ENCODE data around the gene ARCN1. TPM values are rescaled to one million over a fixed set of nuclear protein-coding genes. Genes with fewer than 3 reads are reported as not detected.

The ARCN1 gene
- total RNA-seq, 1 experiment from 2014 or later: 330 TPM

- peaks cover 15% of the 10 kb centered on the region for H3K36me3 Mint-ChIP-seq (ENCODE audit: insufficient read depth, unreplicated experiment)
- peaks cover 37% of the 10 kb centered on the region for H3K4me1 Mint-ChIP-seq (ENCODE audit: low read depth, unreplicated experiment)
- peak overlapping the region; percentile 93 for H3K27ac Mint-ChIP-seq (ENCODE audit: unreplicated experiment)
- CTCF ChIA-PET: interaction anchor here (0.7 to 3.2 kb wide), 15 partner anchors 8 to 504 kb away, joined by 3 to 29 read pairs (median 5); partner anchors contain the start of genes ARCN1, DDX6 and PHLDB1
- H3K27me3 Mint-ChIP-seq (ENCODE audit: insufficient read depth, unreplicated experiment): no peaks in the 10 kb centered on the region
- peaks cover 49% of the 10 kb centered on the region for H3K4me1 ChIP-seq
- H3K9me3 ChIP-seq: no peaks in the 10 kb centered on the region
- no peaks in the 10 kb centered on the region for H3K9me3 Mint-ChIP-seq (ENCODE audit: unreplicated experiment)
- POLR2A ChIA-PET: interaction anchor here (0.5 to 2.2 kb wide), 10 partner anchors 9 to 780 kb away, joined by 3 to 13 read pairs (median 4); partner anchors contain the start of genes ARCN1 and PHLDB1
- peak; percentile 96 to 97 for DNase-seq
- peak overlapping the region; percentile 87 for H3K4me3 Mint-ChIP-seq (ENCODE audit: unreplicated experiment)
- H3K36me3 ChIP-seq (ENCODE audit: control insufficient read depth, insufficient read depth, low read length): 0 out of 2 replicates have a peak, but pooled peaks cover 2% of the 10 kb centered on the region
- peak overlapping the region; percentile 63 for H3K4me3 ChIP-seq (ENCODE audit: low read depth, low read length)
- intact Hi-C loops (cut with micrococcal nuclease; ENCODE audit: unreplicated experiment): loop anchor here (1.0 to 5.0 kb wide), 4 partner anchors 14 to 291 kb away; partner anchors contain the start of gene PHLDB1
- no peak for TF ChIP-seq CTCF (IDR thresholded peaks at IDR 0.05; ENCODE audit: insufficient read depth in 1 of 2, low read depth in 1 of 2, low read length in 1 of 2, severe bottlenecking in 1 of 2, unreplicated experiment in 1 of 2)
- BruUV-seq (replicated peaks): no TSS peak
- no peaks in the 10 kb centered on the region for H3K27me3 ChIP-seq (replicated peaks; ENCODE audit: control insufficient read depth, insufficient read depth, low read length)
These were observed 49.0 kb downstream of the ARCN1 start for GRCh38 chr11:118621071-118621783.

GRCh38 chr11:118621784-118622375, 49.7 kb downstream of the ARCN1 start:
- intact Hi-C loops (cut with micrococcal nuclease; ENCODE audit: unreplicated experiment): loop anchor here (1.0 to 5.0 kb wide), 4 partner anchors 13 to 290 kb away; partner anchors contain the start of gene PHLDB1
- ChIA-PET POLR2A (interaction anchor here (0.6 to 2.2 kb wide), 5 partner anchors 10 to 376 kb away, joined by 3 to 13 read pairs (median 7); partner anchors contain the start of gene PHLDB1), CTCF (interaction anchor here (1.3 to 3.2 kb wide), 8 partner anchors 12 to 169 kb away, joined by 4 to 29 read pairs (median 14); partner anchors contain the start of genes ARCN1, DDX6 and PHLDB1)
- TSS peak; percentile 47 for BruUV-seq (replicated peaks)
- Histone ChIP-seq H3K36me3 (ENCODE audit: control insufficient read depth, insufficient read depth, low read length) (0 out of 2 replicates have a peak, but pooled peaks cover 2% of the 10 kb centered on the region), H3K4me3 (ENCODE audit: low read depth, low read length) (peak overlapping the region; percentile 63), H3K4me1 (peaks cover 44% of the 10 kb centered on the region), H3K9me3 (no peaks in the 10 kb centered on the region), H3K27me3 (replicated peaks; ENCODE audit: control insufficient read depth, insufficient read depth, low read length) (no peaks in the 10 kb centered on the region)
- Mint-ChIP-seq H3K4me1 (ENCODE audit: low read depth, unreplicated experiment) (peaks cover 32% of the 10 kb centered on the region), H3K4me3 (ENCODE audit: unreplicated experiment) (peak overlapping the region; percentile 87), H3K27ac (ENCODE audit: unreplicated experiment) (peak overlapping the region; percentile 93), H3K36me3 (ENCODE audit: insufficient read depth, unreplicated experiment) (peaks cover 18% of the 10 kb centered on the region), H3K9me3 (ENCODE audit: unreplicated experiment) (no peaks in the 10 kb centered on the region), H3K27me3 (ENCODE audit: insufficient read depth, unreplicated experiment) (no peaks in the 10 kb centered on the region)
- TF ChIP-seq CTCF (IDR thresholded peaks at IDR 0.05; ENCODE audit: insufficient read depth in 1 of 2, low read depth in 1 of 2, low read length in 1 of 2, severe bottlenecking in 1 of 2, unreplicated experiment in 1 of 2): no peak
- DNase-seq: no peak

Data from Caco-2 (cell line).